NCI-H345 treated with DMSO at 0.1 percent for 48 hours (cell line): ENCODE measurements around the gene CTDP1.
"Not testable (repeated sequence)": the region's sequence is repeated elsewhere in the genome, so short reads cannot be mapped to it uniquely, and the experiment has no call there.

Experiments used
- DNase-seq: peaks from one replicate; lab custom pipeline; 2025; ENCODE audit not compliant: unreplicated experiment; lab: John Stamatoyannopoulos, UW

CTDP1 gene

DNA sequence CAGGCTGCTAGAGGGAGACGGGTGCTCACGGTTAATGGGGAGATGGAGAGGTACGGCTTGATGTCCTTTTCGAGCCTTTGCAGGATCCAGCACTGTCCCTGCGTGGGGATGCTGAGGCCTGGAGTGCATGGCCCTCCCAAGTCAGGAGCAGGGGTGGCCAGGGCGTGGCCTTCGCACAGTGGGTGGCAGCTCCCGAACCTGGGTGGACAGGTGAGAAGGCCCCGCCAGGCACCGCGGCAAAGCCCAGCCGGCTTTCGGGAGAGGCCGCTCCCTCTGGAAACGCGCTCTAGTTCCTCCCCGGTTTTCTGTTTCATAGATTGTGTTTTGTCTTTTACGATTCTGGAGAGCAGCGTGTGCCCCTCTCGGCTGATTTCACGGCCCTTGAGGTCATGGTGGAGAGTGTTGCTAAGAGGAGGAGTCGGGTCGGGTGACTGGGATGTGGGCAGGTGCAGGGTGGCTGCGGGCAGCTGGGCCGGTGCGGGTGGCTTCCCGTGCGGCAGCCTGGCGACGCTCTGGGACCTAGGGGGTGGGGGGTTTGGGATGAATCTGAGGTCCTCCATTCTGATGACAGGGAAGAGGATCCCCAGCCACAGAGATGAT, 39.4 kb downstream of the CTDP1 start:
- DNase-seq, result no peak

DNA sequence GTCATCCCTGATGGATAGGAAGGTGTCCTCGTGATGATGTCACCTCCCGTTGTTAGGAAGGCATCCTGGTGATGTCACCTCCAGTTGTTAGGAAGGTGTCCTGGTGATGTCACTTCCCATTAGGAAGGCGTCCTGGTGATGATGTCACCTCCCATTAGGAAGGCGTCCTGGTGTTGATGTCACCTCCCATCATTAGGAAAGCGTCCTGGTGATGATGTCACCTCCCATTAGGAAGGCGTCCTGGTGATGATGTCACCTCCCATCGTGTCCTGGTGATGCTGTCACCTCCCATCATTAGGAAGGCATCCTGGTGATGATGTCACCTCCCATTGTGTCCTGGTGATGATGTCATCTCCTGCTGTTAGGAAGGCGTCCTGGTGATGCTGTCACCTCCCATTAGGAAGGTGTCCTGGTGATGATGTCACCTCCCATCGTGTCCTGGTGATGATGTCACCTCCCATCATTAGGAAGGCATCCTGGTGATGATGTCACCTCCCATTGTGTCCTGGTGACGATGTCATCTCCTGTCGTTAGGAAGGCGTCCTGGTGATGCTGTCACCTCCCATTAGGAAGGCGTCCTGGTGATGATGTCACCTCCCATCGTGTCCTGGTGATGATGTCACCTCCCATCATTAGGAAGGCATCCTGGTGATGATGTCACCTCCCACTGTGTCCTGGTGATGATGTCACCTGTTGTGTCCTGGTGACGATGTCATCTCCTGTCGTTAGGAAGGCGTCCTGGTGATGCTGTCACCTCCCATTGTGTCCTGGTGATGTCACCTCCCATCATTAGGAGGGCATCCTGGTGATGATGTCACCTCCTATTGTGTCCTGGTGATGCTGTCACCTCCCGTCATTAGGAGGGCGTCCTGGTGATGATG, 40.1 kb downstream of the CTDP1 start:
- not testable (repeated sequence) for DNase-seq

DNA sequence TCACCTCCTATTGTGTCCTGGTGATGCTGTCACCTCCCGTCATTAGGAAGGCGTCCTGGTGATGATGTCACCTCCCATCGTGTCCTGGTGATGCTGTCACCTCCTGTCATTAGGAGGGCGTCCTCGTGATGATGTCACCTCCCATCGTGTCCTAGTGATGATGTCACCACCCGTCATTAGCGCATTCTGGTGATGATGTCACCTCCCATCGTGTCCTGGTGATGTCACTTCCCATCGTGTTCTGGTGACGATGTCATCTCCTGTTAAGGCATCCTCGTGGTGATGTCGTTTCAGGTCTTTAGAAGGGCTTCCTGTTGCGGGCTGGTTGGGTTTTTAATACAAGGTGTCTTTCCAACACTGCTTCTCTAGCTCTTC, 40.7 kb downstream of the CTDP1 start:
- no peak for DNase-seq

DNA sequence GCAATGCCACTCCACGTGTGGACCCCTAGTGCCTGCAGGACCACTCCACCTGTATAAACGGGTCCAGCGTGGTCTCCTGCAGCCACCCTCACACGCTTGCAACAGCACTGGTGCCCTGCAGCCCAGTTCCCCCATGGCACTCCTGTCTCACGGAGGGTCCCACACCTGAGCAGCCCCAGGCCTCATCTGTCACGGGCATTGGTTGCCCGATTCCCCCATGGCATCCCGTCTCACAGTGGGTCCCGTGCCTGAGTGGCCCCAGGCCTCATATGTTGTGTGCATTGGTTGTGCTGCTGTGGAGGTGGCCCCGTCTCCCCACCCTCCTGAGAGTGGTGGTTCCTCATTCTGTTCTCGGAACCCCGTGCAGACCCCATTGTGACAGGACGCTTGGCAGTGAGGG, 43.4 kb downstream of the CTDP1 start:
- no peak for DNase-seq

DNA sequence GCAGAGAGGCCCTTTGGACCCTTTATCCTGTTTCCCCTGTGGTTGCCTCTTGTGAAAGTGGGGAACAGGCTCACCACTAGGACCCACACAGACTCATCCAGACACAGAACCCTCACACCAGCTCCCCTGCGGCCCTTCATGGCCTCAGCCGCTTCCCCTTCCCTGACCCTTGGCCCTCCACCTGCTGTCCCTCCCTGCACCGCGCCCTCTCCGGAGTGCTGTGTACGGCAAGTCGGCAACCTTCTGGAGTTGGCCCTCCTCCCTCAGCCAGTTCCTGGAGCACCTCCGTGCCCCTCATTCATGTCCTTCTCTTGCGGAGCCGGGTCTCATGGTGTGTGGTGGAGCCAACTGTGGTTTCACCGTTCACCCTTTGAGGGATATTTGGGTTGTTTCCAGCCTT, 44.0 kb downstream of the CTDP1 start:
- DNase-seq, result no peak

DNA sequence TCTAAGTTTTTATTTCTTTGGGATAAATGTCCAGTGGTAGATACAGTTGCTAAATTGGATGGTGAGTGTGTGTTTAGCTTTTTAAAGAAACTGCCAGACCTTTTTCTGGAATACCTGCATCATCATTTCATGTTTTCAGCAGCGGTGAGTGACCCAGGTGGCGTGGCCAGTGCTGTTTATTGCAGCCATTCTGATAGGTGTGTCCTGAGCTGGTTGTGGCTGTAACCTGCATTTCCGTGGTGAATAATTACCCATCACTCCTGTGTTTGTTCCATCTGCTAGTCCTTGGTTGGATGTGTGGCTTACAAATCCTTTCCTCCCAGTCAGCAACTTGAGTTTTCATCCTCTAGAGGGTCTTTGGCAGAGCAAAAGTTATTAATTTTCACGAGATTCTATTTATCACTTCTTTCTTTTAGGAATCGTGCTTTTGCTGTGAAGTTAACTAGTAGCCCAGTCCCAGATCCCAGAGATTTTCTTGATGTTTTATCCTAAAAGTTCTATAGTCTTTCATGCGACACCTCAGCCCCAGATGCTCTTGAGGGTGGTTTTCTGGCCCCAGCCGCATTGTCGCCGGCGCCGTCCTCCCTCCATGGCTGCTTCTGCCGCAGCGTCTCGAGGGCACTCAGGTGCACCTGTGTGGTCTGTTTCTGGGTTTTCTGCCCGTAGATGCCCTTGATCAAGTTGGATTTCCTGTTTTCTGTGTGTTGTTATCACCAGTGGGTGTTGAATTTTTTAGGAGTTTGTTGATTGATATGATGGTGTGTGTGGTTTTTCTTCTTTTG, 44.9 kb downstream of the CTDP1 start:
- no peak for DNase-seq

DNA sequence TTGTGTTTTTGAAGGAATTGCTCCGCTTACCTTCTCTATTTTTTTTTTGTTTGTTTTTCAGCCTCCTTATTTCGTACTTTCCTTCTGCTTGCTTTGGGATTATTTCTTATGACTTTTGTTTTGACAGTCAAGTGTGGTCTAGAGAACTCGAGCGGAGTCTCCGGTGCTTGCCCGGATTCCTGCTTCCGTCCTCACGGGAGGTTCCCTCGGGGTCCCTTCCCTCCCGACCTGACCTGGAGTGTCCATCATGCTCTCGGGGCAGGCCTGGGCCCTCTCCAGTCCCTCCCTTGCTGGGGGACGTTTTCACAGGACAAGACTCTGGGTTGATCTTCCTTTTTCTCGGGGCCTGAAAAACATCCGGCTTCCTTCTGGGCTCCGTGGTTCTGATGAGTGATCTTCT, 45.9 kb downstream of the CTDP1 start:
- DNase-seq, result no peak

DNA sequence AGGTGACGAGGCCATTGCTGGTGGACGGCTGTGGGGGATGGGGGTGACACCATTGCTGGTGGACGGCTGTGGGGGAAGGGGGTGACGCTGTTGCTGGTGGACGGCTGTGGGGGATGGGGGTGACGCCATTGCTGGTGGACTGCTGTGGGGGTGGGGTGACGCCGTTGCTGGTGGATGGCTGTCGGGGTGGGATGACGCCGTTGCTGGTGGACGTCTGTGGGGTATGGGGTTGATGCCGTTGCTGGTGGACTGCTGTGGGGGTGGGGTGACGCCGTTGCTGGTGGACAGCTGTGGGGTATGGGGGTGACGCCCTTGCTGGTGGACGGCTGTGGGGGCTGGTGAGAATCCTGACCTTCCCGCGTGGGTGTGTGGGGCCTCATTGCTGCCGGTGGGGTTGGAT, 47.1 kb downstream of the CTDP1 start:
- DNase-seq, result no peak

DNA sequence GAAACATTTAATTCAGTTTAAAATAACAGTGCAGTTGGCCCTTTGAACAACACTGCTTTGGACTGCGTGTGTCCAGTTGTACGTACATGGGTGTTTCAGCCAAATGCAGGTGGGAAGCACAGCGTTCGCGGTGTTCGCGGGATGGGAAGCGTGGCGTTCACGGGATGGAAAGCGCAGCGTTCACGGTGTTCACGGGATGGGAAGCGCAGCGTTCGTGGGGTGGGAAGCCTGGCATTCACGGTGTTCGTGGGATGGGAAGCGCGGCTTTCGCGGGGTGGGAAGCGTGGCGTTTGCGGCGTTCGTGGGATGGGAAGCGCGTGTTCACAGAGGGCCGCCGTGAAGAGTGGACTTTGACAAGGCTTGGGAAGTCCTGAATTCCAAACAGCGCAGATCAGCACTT, 47.6 kb downstream of the CTDP1 start:
- no peak for DNase-seq

DNA sequence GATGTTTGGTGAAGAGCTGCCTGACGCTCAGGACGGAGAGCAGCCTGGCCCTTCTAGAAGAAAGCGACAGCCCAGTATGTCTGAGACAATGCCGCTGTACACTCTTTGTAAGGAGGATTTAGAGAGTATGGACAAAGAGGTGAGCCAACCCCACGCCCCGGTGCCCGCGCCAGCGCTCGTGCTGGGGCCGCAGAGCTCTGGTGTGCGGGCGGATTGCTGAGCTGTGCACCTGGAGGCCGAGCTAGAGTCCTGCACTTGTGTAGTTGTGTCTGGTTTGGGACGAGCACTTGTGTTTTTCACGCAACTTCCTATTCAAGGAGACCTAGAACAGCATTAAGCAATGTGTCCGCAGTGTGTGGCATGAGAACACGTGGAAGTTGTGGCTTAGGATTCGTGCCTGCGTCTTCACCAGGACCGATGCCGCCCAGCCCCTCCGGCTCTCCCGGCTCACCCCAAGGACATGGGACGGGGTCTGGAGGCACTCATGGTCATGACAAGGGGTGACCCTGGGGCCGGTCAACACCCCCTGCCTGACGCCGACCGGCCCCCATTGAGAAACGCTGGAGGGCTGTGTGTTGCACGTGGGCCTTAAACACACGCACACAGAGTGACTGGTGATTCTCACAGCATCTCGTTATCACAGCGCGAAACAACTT, 49.5 kb downstream of the CTDP1 start:
- DNase-seq, result no peak

DNA sequence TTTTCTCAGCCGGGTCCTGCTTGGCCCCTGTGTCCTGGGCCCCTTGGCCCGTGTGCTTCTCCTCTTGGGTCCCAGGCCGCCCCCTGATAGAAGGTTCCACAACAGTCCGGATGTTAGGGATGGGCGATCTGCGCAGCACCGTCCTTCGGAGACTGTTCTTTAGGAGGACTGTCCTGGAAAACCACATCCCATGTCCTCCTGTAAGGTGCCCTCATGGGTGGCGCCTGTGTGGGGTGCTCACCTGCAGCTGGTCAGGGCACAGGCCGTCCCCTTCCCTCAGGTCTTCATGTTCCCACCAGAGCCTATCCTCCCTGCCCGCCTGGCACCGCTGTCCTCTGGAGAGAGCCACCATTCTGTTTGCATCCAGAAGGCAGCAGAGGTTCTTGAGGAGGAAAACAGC, 50.0 kb downstream of the CTDP1 start:
- DNase-seq, result no peak

DNA sequence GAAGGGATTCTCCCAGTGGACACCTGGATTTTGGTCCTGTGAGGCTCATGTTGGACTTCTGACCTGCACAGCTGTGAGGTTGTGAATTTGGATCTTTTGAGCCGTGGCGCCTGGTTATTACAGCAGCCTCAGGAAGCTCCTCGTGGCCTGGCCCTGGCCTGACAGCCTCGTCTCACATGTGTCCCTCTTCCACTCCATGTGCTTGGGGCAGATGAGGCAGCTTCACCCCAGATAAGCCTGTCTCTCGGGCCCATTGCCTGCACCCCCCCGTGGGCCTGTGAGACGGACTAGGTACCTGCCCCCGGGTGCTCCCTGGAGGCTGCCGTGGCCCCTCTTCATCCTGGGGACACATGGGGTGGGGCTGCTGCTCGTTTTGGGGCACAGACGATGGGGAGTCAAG, 51.2 kb downstream of the CTDP1 start:
- no peak for DNase-seq

DNA sequence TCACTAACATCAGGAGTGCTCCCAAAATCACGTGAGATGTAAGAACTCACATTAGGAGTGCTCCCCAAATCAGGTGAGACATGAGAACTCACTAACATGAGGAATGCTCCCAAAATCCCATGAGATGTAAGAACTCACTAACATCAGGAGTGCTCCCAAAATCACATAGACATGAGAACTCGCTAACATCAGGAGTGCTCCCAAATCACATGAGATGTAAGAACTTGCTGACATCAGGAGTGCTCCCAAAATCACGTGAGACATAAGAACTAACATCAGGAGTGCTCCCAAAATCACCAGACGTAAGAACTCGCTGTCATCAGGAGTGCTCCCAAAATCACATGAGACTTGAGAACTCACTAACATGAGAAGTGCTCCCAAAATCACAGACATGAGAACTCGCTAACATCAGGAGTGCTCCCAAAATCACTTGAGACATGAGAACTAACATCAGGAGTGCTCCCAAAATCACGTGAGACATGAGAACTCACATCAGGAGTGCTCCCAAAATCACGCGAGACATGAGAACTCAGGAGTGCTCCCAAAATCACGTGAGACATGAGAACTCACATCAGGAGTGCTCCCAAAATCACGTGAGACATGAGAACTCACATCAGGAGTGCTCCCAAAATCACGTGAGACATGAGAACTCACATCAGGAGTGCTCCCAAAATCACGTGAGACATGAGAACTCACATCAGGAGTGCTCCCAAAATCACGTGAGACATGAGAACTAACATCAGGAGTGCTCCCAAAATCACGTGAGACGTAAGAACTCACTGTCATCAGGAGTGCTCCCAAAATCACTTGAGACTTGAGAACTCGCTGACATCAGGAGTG, 52.5 kb downstream of the CTDP1 start:
- not testable (repeated sequence) for DNase-seq

DNA sequence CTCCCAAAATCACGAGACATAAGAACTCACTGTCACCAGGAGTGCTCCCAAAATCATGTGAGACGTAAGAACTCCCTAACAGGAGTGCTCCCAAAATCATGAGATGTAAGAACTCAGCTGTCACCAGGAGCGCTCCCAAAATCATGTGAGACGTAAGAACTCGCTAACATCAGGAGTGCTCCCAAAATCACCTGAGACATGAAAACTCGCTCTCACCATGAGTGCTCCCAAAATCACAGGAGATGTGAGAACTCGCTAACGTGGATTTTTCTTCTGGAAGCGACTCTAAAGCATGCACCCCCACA, 53.1 kb downstream of the CTDP1 start:
- no peak for DNase-seq

DNA sequence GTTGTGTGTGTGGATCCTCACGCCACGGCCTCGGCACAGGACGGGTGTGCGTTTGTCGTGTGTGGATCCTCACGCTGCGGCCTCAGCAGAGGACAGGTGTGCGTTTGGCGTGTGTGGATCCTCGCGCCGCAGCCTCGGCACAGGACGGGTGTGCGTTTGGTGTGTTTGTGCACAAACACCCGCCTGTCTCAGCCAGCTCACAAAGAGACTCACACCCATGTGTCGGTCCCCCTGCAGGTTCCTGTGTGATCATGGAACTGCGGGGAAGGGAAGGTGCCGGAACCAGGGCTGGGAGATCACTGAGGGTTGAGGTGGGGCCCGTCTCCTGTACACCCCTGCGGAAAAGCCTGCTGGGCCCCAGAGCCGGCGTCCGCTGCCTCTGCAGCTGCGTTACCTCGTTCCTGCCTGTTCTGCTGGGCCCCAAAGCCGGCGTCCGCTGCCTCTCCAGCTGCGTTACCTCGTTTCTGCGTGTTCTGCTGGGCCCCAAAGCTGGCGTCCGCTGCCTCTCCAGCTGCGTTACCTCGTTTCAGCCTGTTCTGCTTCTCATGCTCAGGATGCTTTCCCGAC, 53.6 kb downstream of the CTDP1 start:
- no peak for DNase-seq

DNA sequence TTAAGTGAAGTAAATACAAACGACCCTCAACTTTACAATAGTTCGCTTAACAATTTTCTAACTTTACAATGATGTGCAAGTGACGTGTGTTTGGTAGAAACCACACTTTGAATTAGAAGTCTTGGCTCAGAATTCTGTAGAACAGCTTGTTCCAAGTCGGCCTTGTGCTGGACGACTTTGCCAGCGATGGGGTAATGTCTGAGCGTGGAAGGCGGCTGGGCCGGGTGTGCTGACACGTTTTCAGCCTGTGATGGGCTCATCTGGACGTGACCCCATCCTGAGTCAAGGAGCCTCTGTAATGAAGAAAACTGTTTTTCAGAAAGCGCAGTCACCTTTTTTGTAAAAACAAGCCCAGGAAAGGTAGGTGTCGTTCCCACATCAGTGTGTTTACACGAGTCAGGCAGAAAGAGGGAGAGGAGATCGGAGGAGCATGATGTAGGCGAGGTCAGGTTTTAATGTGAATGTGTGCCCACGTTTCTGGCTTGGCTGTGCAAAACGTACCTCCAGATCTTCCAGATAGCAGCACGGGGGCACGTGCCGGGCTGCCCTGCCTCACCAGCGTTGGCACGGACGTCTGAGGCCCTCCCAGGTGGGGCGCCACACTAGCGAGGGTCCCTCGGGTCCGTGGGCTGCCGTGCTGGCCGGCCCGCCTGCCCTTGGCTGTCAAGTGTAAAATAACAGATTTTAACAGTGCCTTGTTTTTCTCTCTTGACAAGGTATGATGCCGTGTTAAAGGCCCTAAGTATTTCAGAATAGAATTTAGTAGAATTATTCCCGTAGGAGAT, 54.6 kb downstream of the CTDP1 start:
- no peak for DNase-seq

DNA sequence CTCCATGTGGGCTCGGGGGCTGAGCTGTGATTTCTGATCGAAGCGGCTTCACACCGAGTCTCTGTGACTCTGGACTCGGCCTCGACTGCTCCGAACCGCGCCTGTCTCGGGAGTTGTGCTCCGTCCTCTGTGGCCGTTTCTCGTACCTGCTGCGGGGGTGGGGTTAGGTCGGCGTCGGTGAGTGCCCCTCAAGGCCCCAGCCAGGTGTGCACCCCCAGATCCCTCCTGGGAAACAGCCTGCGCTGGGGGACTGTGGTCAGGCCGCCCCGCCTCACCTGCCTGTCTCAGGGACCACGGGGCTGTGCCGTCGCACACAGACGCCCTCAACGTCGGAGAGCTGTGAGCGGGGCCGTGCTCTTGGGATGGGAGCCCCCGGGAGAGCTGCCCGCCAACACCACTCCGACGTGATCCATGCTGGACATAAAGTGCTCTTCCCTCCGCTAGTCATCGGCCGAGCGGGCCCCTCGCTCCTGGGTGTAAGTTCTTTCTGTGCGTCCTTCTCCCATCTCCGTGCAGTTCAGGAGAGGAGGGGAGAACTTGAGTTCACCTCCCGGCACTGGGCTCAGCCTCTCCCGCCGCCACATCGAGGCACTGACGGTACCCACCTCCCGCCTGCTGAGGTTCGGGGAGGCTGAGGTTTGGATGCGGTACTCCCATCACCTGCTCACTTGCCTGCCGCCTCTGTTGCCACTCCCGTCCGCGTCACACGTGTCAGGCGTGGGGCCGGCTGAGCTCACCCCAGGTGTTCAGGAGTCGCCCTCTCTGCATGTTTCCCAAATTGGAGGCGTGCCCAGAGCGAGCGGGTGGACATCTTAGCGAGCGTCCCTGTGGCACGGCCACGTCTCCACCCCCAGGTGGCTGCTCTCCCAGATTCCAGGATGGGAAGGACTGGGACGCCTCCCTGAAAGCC, 55.7 kb downstream of the CTDP1 start:
- no peak for DNase-seq

DNA sequence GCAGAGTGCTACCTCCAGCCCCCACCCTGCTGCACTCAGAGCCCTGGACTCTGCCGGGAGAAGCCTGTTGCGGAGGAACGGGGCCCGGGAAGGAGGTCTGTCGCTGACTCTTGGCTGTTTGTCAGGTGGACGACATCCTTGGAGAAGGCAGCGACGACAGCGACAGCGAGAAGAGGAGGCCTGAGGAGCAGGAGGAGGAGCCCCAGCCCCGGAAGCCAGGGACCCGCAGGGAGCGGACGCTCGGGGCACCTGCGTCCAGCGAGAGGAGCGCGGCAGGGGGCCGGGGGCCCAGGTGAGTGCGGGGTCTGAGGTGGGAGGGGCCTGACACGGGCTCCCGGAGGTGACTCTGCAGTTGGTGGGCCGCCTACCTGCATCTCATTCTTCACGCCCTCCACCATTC, 56.6 kb downstream of the CTDP1 start:
- DNase-seq, result no peak

DNA sequence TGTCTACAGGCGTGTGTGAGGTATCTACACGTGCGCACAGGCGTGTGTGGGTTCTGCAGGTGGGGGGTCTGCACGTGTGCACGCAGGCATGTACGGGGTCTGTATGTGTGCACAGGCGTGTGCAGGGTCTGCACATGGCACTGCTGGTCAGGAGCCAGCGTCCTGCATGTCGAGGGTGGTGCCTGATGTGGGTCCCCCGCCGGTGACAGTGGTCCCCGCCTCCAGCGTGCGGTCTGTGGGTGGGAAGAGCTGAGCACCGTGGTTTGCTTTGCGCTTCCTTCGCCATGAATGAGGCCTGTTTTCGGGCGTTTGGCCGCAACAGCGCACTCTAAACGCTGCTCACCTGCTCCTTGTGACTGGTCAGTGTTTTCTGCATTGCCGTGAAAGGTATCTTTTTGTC, 57.2 kb downstream of the CTDP1 start:
- DNase-seq, result no peak
